Sigmoid colon (tissue), 3 donors: ENCODE data around the gene GLTP.

ENCODE experiments used
- POLR2A ChIP-seq, 2 donors: fragments of 450-650 bp; IDR thresholded peaks; one replicate each; pipeline ENCODE4 v1.6.1; 2016; ENCODE audit warnings: antibody characterized with exemption in 2 of 2, mild to moderate bottlenecking in 2 of 2, moderate library complexity in 2 of 2
- TF ChIP-seq, protein P1 (sequence below), 4 experiments: fragments of 450-650 bp in 3 of 4; fragments of 200-600 bp in 1 of 4; IDR thresholded peaks; one replicate each; pipeline ENCODE4 v1.5.1; 2016 to 2019; ENCODE audit warnings: antibody characterized with exemption in 4 of 4, mild to moderate bottlenecking in 3 of 4, moderate library complexity in 2 of 4

DNA sequence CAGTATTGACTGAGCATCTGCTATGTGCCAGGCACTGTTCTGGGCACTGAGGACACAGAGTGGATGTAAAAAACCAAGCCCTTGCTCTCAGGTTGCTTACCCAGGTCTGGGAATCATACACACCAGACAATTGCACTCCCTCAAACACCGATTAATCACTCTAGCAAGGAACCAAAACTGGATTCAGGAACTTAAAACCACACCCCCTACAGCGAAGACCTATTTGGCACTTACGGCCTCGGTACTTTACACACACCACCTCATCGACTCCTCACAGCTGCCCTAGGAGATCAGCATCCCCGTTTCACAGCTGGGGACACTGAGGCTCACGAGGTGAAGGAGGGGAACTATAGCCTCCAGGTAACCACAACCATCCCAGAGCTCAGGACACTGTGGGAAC is 1.6 kb downstream of the GLTP start:
- TF ChIP-seq, protein P1, sequence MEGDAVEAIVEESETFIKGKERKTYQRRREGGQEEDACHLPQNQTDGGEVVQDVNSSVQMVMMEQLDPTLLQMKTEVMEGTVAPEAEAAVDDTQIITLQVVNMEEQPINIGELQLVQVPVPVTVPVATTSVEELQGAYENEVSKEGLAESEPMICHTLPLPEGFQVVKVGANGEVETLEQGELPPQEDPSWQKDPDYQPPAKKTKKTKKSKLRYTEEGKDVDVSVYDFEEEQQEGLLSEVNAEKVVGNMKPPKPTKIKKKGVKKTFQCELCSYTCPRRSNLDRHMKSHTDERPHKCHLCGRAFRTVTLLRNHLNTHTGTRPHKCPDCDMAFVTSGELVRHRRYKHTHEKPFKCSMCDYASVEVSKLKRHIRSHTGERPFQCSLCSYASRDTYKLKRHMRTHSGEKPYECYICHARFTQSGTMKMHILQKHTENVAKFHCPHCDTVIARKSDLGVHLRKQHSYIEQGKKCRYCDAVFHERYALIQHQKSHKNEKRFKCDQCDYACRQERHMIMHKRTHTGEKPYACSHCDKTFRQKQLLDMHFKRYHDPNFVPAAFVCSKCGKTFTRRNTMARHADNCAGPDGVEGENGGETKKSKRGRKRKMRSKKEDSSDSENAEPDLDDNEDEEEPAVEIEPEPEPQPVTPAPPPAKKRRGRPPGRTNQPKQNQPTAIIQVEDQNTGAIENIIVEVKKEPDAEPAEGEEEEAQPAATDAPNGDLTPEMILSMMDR (IDR thresholded peaks at IDR 0.05): no peak
- no peak for TF ChIP-seq POLR2A (IDR thresholded peaks at IDR 0.05)
